Esophagus (tissue), 2 donors: ENCODE data around the gene PCDHGB3. TPM values are rescaled to one million over a fixed set of nuclear protein-coding genes. Genes with fewer than 3 reads are reported as not detected.
A peak's percentile ranks its signal among the peaks of the same experiment; 100 is the strongest.
"Not testable (repeated sequence)": the region's sequence is repeated elsewhere in the genome, so short reads cannot be mapped to it uniquely, and the experiment has no call there.

Source experiments
- H3K27ac ChIP-seq, 2 donors: one replicate each; pipeline ENCODE4 v1.5.1; 2013; ENCODE audit warnings: low read depth in 2 of 2, mild to moderate bottlenecking in 2 of 2, inconsistent platforms in 1 of 2, low read length in 1 of 2, moderate library complexity in 1 of 2
- H3K27me3 ChIP-seq, 2 donors: one replicate each; pipeline ENCODE4 v1.6.1; 2013; ENCODE audit warnings: low read length in 2 of 2, control low read depth in 1 of 2, mild to moderate bottlenecking in 1 of 2; ENCODE audit not compliant: insufficient read depth in 2 of 2, control insufficient read depth in 1 of 2
- H3K36me3 ChIP-seq, 2 donors: one replicate each; pipeline ENCODE4 v1.6.1; 2013; ENCODE audit warnings: low read length in 1 of 2; ENCODE audit not compliant: control insufficient read depth in 2 of 2, insufficient read depth in 2 of 2
- H3K4me1 ChIP-seq, 2 donors: one replicate each; pipeline ENCODE4 v1.6.1; 2013; ENCODE audit warnings: low read length in 1 of 2; ENCODE audit not compliant: control insufficient read depth in 2 of 2, insufficient read depth in 2 of 2
- H3K4me3 ChIP-seq, 2 donors: one replicate each; pipeline ENCODE4 v1.5.1; 2013; ENCODE audit warnings: low read length in 2 of 2, mild to moderate bottlenecking in 2 of 2, low read depth in 1 of 2, moderate library complexity in 1 of 2
- H3K9me3 ChIP-seq, 2 donors: one replicate each; pipeline ENCODE4 v1.6.1; 2013; ENCODE audit warnings: mild to moderate bottlenecking in 2 of 2, low read depth in 1 of 2, low read length in 1 of 2, moderate library complexity in 1 of 2; ENCODE audit not compliant: control insufficient read depth in 2 of 2, insufficient read depth in 1 of 2
- WGBS, 2 donors: extraction: QIAGEN DNeasy Blood & Tissue Kit; methylation state at CpG; one replicate each; pipeline ENCODE4 v1.1.7; 2013; 5-methylcytosine and 5-hydroxymethylcytosine counted together
- polyA plus RNA-seq, 2 donors: library from polyadenylated mRNA; stranded (reverse); fragments of 200-250 nt; gene quantifications; one replicate each; pipeline ENCODE4 v1.2.3, GENCODE V29; 2013
- donor health status: healthy with polysubstance abuse.
- donor health status: Bipolar disorder and iron deficiency.

Gene PCDHGB3
- polyA plus RNA-seq, 2 donors = 0.13 to 0.37 TPM

GRCh38 chr5:141403387-141403786 lies 33.3 kb downstream of the PCDHGB3 start:
- Histone ChIP-seq H3K4me1 (peaks cover 0 to 3% of the 10 kb centered on the region in 2 donors), H3K36me3 (no peaks in the 10 kb centered on the region), H3K27ac (no peak overlapping the region), H3K4me3 (no peak overlapping the region), H3K9me3 (peaks cover 39 to 49% of the 10 kb centered on the region in 2 donors), H3K27me3 (peaks cover 0 to 5% of the 10 kb centered on the region in 2 donors)
- 33% methylated on average over 22 of the region's 22 CpGs for WGBS, 2 donors

- Histone ChIP-seq H3K4me3 (peak within 1 kb of the TSS in 1 of 2 donors; percentile 22), H3K9me3 (peaks cover 42 to 52% of the 10 kb centered on the region in 2 donors)
- H3K27ac ChIP-seq, H3K36me3 ChIP-seq, H3K27me3 ChIP-seq, H3K4me1 ChIP-seq: not testable (repeated sequence)
- 15 to 18% methylated on average over 48 to 51 of the region's 51 CpGs for WGBS, 2 donors
These were observed 37.9 kb downstream of the PCDHGB3 start, which contains the start of gene PCDHGB6 for GRCh38 chr5:141407790-141408505. TSS of gene PCDHGB6 (plus strand) at chr5:141408021. CDS start at chr5:141408203, 182 bp downstream.

- Histone ChIP-seq H3K4me1 (peaks cover 0 to 3% of the 10 kb centered on the region in 2 donors), H3K36me3 (no peaks in the 10 kb centered on the region), H3K9me3 (peaks cover 41 to 52% of the 10 kb centered on the region in 2 donors), H3K27ac (no peak overlapping the region), H3K4me3 (no peak overlapping the region), H3K27me3 (peaks cover 0 to 8% of the 10 kb centered on the region in 2 donors)
- WGBS, 2 donors = 25 to 34% methylated on average over 60 to 64 of the region's 64 CpGs
These were observed 39.7 kb downstream of the PCDHGB3 start for GRCh38 chr5:141409598-141410306.

- Histone ChIP-seq H3K4me3 (no peak overlapping the region), H3K27me3 (peaks cover 0 to 8% of the 10 kb centered on the region in 2 donors), H3K36me3 (no peaks in the 10 kb centered on the region), H3K9me3 (peaks cover 40 to 48% of the 10 kb centered on the region in 2 donors), H3K27ac (no peak overlapping the region), H3K4me1 (no peaks in the 10 kb centered on the region)
- WGBS, 2 donors = 50 to 64% methylated on average over 3 of the region's 3 CpGs
These were observed 41.5 kb downstream of the PCDHGB3 start for GRCh38 chr5:141411575-141411974.

GRCh38 chr5:141412854-141413539 lies 43.0 kb downstream of the PCDHGB3 start, which contains the start of gene PCDHGA10:
TSS of gene PCDHGA10 (plus strand) at chr5:141412987. CDS start at chr5:141413176, 189 bp downstream.
- Histone ChIP-seq H3K27ac (no peak within 1 kb of the TSS), H3K36me3 (no peaks in the 10 kb centered on the region), H3K9me3 (peaks cover 40 to 48% of the 10 kb centered on the region in 2 donors), H3K4me3 (peak within 1 kb of the TSS; percentile 25 to 37), H3K4me1 (no peaks in the 10 kb centered on the region), H3K27me3 (peaks cover 0 to 8% of the 10 kb centered on the region in 2 donors)
- WGBS, 2 donors = 20 to 22% methylated on average over 31 of the region's 31 CpGs

- no peak overlapping the region for H3K27ac ChIP-seq
- H3K9me3 ChIP-seq = peaks cover 41 to 48% of the 10 kb centered on the region in 2 donors
- peak overlapping the region; percentile 25 to 37 for H3K4me3 ChIP-seq
- WGBS, 2 donors = 19 to 23% methylated on average over 25 of the region's 25 CpGs
- H3K27me3 ChIP-seq = peaks cover 0 to 7% of the 10 kb centered on the region in 2 donors
- no peaks in the 10 kb centered on the region for H3K36me3 ChIP-seq
- H3K4me1 ChIP-seq = no peaks in the 10 kb centered on the region
These were observed 43.6 kb downstream of the PCDHGB3 start for GRCh38 chr5:141413540-141414069.

- not testable (repeated sequence) for H3K27me3 ChIP-seq, H3K4me3 ChIP-seq, H3K27ac ChIP-seq, H3K4me1 ChIP-seq, H3K36me3 ChIP-seq
- H3K9me3 ChIP-seq = peaks cover 47 to 50% of the 10 kb centered on the region in 2 donors
- 30 to 32% methylated on average over 38 to 46 of the region's 46 CpGs for WGBS, 2 donors
These were observed 44.7 kb downstream of the PCDHGB3 start for GRCh38 chr5:141414548-141415274.

GRCh38 chr5:141415275-141415618 lies 45.2 kb downstream of the PCDHGB3 start:
- H3K36me3 ChIP-seq, H3K27me3 ChIP-seq, H3K27ac ChIP-seq, H3K4me1 ChIP-seq, H3K4me3 ChIP-seq: not testable (repeated sequence)
- 28 to 30% methylated on average over 24 of the region's 24 CpGs for WGBS, 2 donors
- peaks cover 45 to 47% of the 10 kb centered on the region in 2 donors for H3K9me3 ChIP-seq
